Measurements from ENCODE around the gene SMIM12.

SMIM12 gene

DNA sequence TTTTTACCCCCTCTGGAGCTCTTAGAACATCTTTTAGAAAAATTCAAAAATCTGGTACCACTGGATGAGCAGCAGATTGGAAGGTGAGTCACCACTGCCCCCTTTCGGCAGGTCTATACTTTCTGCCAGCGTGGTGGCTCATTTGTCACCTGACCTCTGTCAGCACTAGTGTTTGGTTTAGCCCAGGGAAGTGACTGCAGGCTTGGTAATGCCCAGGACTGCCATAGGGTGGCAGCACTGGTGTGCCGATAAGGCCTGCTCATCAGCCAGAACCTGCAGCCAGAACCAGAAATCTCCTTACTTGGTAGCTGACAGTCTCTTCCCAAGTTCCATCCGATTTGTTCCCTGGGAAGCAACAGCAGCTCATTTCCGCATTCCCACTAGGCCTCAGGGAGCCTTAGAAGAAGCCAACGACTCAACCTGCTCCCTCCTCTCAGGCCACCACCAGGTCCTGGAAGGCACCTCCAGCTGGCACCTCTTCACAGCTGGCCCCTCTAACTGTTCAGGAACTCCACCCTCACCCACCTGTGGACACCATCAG lies 6.8 kb downstream of the SMIM12 start:
- TF ChIP-seq, protein P1, sequence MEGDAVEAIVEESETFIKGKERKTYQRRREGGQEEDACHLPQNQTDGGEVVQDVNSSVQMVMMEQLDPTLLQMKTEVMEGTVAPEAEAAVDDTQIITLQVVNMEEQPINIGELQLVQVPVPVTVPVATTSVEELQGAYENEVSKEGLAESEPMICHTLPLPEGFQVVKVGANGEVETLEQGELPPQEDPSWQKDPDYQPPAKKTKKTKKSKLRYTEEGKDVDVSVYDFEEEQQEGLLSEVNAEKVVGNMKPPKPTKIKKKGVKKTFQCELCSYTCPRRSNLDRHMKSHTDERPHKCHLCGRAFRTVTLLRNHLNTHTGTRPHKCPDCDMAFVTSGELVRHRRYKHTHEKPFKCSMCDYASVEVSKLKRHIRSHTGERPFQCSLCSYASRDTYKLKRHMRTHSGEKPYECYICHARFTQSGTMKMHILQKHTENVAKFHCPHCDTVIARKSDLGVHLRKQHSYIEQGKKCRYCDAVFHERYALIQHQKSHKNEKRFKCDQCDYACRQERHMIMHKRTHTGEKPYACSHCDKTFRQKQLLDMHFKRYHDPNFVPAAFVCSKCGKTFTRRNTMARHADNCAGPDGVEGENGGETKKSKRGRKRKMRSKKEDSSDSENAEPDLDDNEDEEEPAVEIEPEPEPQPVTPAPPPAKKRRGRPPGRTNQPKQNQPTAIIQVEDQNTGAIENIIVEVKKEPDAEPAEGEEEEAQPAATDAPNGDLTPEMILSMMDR (IDR thresholded peaks at IDR 0.05; ENCODE audit: extremely low read depth, missing control alignments) = peak; percentile 75
- peak; percentile 90 for DNase-seq (ENCODE audit: low spot score)

DNA sequence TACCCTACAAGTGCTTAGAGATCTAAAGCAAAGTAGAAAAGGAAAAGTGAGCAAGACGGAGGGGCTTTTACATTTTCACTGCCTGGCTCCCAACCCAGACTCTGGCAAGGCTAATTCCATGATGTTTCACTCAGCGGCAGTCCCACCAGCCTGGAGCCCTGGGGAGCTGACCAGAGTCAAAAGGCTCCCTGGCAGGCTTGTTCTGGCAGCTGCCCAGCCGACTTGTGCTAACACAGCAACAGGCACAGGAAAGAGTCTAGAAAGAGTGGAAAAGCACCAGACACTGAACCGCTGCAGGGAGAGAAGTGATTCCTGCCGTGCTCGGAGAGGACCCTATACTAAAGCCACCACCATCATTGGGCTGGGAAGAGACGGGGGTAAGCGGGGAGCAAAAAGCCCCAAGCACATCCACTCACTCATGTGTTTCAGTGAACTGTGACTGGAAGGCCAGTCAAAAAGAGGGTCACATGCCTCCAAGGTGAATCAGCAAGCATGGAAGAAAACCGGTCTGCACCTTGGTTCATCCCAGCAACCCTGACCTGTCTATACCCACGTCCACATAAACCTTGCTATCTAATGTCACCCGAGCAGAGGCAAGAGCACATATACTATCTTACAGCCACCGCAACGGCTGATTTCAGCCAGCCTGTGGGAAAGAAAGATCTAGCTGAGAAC lies 8.0 kb downstream of the SMIM12 start:
- no peak for DNase-seq (ENCODE audit: low spot score)
- TF ChIP-seq, protein P1 (IDR thresholded peaks at IDR 0.05; ENCODE audit: extremely low read depth, missing control alignments) = no peak

DNA sequence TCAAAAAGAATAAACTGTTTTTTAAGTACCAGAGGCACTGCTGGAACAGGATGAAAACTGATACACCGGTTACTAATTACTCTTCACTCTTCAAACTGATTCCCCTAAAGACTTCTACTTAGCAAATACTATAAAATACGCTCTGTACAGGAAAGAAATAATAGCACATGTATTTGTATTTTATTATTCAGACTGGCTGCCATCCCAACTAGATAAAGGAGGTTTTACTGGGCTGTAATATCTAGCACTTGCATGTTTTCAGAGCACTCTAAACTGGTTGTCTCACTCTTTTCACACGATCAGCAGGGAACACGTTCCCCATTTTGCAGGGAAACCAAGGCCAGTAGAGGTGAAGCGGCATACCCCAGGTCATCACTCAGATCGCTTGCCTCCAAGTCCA lies 9.2 kb downstream of the SMIM12 start:
- no peak for DNase-seq (ENCODE audit: low spot score)
- TF ChIP-seq, protein P1 (IDR thresholded peaks at IDR 0.05; ENCODE audit: extremely low read depth, missing control alignments) = no peak

DNA sequence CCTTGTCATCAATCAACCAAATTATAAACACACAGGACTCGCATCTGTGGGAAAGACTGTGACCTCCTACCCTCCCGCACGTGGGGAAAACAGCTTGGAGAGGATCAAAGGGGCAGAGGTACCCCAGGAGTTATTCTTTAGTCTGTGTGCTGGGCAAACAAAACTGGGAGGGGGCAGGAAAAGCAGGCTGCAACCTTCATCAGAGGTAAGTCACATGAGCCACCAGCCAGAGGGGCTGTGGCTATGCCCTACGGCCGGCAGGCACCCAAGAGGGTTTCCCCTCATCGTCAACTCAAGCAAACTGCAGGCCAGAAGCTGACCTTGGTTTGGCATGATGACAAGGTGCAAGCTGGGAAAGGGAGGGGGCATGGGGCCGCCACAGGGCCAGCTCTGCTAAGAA lies 12.5 kb downstream of the SMIM12 start:
- DNase-seq (ENCODE audit: low spot score) = no peak
- TF ChIP-seq, protein P1 (IDR thresholded peaks at IDR 0.05; ENCODE audit: extremely low read depth, missing control alignments) = no peak

DNA sequence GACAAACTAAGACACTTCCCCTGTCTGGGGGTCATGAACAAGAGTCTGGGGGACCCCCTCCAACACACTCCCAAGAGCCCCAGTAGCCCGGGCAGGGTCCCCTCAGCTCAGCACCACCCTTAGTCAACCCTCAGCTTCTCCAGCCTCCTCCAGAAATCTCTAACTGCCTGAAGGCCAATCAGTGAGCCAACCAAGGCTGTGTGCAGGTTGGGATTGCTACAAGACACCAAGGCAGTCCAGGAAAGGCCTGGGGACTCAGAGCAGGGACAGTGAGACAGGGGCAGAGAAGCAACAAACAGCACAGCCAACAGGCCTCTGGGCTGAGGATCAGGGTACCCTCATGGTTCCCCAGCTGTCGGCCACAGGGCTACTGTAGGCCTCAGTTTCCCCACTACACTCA lies 13.3 kb downstream of the SMIM12 start:
- TF ChIP-seq, protein P1 (IDR thresholded peaks at IDR 0.05; ENCODE audit: extremely low read depth, missing control alignments) = no peak

DNA sequence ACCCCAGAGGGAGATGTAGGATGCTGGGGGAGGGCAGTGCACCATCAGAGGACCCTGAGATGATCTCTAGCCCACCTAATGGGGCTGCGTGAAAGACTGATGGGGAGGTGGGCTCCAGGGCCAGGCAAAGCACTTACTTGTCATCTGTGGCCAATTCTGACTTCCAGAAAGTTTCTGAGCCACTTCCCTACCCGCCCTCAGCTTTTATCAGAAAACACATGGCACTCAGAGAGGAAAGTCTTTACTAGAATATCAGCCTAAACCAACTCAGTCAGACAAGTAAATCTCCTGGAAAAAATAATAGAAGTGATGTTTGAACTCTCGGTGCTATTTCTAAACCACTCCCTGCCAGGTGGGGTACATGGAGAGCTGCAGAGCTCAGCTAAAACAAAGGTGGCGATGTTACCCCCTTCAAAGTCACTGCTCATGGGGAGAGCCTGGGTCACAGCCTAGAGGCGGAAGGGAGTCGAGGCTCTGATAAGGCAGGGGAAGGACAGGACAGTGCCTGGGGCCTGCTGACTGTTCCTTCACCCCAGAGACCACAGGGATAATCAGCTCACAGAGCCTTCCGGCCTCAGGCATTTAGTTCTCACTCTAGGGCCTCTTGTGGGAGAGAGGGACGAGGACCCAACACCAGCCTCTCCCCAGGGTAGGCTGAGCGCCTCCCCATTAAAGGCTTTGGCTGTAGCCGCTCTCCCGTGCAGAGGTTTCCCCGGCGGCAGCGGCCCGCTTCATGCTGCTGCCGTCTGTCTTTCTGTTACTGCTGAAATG lies 14.2 kb downstream of the SMIM12 start:
- no peak for DNase-seq (ENCODE audit: low spot score)
- TF ChIP-seq, protein P1 (IDR thresholded peaks at IDR 0.05; ENCODE audit: extremely low read depth, missing control alignments) = no peak

More for the DNA sequence above, 13.3 kb downstream of the SMIM12 start:
- no peak for DNase-seq (ENCODE audit: low spot score)

DNA sequence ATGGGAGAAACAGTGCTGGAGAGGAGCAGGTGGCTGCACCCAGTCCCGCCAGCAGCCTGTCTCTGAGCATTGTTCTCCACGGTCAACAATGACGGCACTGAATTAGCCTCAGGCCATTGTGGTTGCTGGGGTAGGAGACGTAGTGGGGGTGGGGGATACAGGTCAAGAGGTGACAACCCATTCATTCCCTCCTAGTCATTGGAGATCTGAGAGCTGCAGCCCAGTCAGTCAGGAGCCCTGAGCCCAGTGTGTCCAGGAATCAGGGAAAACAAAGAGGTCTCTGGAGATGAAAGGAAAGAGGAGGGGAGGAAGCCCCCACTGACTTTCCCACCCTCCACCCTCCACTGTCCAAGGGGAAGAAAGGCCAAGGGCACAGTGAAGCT lies 15.3 kb downstream of the SMIM12 start:
- DNase-seq (ENCODE audit: low spot score) = no peak

More for the DNA sequence above, 15.3 kb downstream of the SMIM12 start:
- TF ChIP-seq, protein P1 (IDR thresholded peaks at IDR 0.05; ENCODE audit: extremely low read depth, missing control alignments) = no peak

Measured in GM20000 (cell line).